HG03571 (cell line): ENCODE measurements around the gene ANKRD62.

ENCODE experiments used
- ATAC-seq: cut with Tn5 transposase; IDR thresholded peaks from one replicate; pipeline ENCODE4 v1.9.1; 2021; ENCODE audit not compliant: unreplicated experiment

Gene ANKRD62

GRCh38 chr18:12165038-12165768, 71.6 kb downstream of the ANKRD62 start:
- ATAC-seq, result no peak
